Measurements from ENCODE around the gene ABHD14A.

Gene ABHD14A

GRCh38 chr3:51958603-51959521 lies 16.0 kb upstream of the ABHD14A start:
- DNase-seq, result no peak

- no peak for DNase-seq
Observed at GRCh38 chr3:51959651-51960050, 15.2 kb upstream of the ABHD14A start.

GRCh38 chr3:51960386-51960785 lies 14.5 kb upstream of the ABHD14A start:
- DNase-seq, result no peak

- DNase-seq, result no peak
Observed at GRCh38 chr3:51961011-51961410, 13.9 kb upstream of the ABHD14A start.

GRCh38 chr3:51961602-51962569 lies 13.0 kb upstream of the ABHD14A start:
- no peak for DNase-seq

GRCh38 chr3:51962854-51963530 lies 11.9 kb upstream of the ABHD14A start:
- DNase-seq, result no peak

- no peak for DNase-seq
Observed at GRCh38 chr3:51963951-51964451, 10.9 kb upstream of the ABHD14A start.

GRCh38 chr3:51964521-51964920 lies 10.3 kb upstream of the ABHD14A start:
- no peak for DNase-seq

GRCh38 chr3:51966016-51966415 lies 8.8 kb upstream of the ABHD14A start:
- DNase-seq, result no peak

- DNase-seq, result no peak
Observed at GRCh38 chr3:51966486-51966885, 8.4 kb upstream of the ABHD14A start.

- DNase-seq, result no peak
Observed at GRCh38 chr3:51966922-51967383, 7.9 kb upstream of the ABHD14A start.

GRCh38 chr3:51967384-51968169 lies 7.3 kb upstream of the ABHD14A start, which contains the start of gene PCBP4:
Gene PCBP4, minus strand, starts transcription at chr3:51967454. Its CDS starts 6,214 bp downstream, at chr3:51961240.
- DNase-seq, result no peak

GRCh38 chr3:51968170-51968775 lies 6.6 kb upstream of the ABHD14A start:
- no peak for DNase-seq

GRCh38 chr3:51968883-51969678 lies 5.8 kb upstream of the ABHD14A start:
- no peak for DNase-seq

GRCh38 chr3:51969841-51970240 lies 5.0 kb upstream of the ABHD14A start:
- no peak for DNase-seq

- DNase-seq, result no peak
Observed at GRCh38 chr3:51970606-51971300, 4.1 kb upstream of the ABHD14A start.

GRCh38 chr3:51971350-51971749 lies 3.5 kb upstream of the ABHD14A start:
- DNase-seq, result no peak

GRCh38 chr3:51974277-51974962 lies 444 bp upstream of the ABHD14A start:
- DNase-seq, result no peak
